GM23338 (cell line): ENCODE data around the gene CAPN9. TPM values are rescaled to one million over a fixed set of nuclear protein-coding genes. Genes with fewer than 3 reads are reported as not detected.

Source experiments
- ATAC-seq: fragments of 200-7000 bp; cut with Tn5 transposase; 3 replicates; pipeline ENCODE4 v1.9.1; 2020
- DNase-seq: peaks from one replicate; pipeline ENCODE4 v3.0.0-alpha.2; 2015; ENCODE audit warnings: low spot score
- H2AFZ ChIP-seq: fragments of 200-600 bp; sonication (generic); 2 replicates; pipeline ENCODE4 v1.8.0; 2016; ENCODE audit warnings: antibody characterized with exemption, mild to moderate bottlenecking, moderate library complexity
- H3F3A ChIP-seq: fragments of 200-600 bp; sonication (generic); replicated peaks from 2 replicates; pipeline ENCODE4 v1.8.0; 2017; ENCODE audit warnings: antibody characterized with exemption, mixed run types, low read depth
- H3K27ac ChIP-seq: fragments of 200-600 bp; sonication (generic); 2 replicates; pipeline ENCODE4 v1.6.1; 2016; ENCODE audit warnings: low read depth
- H3K27me3 ChIP-seq: fragments of 200-600 bp; sonication (generic); 2 replicates; pipeline ENCODE4 v1.8.0; 2016; ENCODE audit warnings: mild to moderate bottlenecking, mixed run types, moderate library complexity; ENCODE audit not compliant: insufficient read depth
- H3K36me3 ChIP-seq: fragments of 200-600 bp; sonication (generic); 2 replicates; pipeline ENCODE4 v1.8.0; 2016; ENCODE audit warnings: mild to moderate bottlenecking; ENCODE audit not compliant: insufficient read depth
- H3K4me1 ChIP-seq: fragments of 200-600 bp; sonication (generic); 2 replicates; pipeline ENCODE4 v1.8.0; 2016; ENCODE audit warnings: mild to moderate bottlenecking, moderate library complexity; ENCODE audit not compliant: insufficient read depth
- H3K4me2 ChIP-seq: fragments of 200-600 bp; sonication (generic); 2 replicates; pipeline ENCODE4 v1.7.1; 2017; ENCODE audit warnings: mixed run types
- H3K4me3 ChIP-seq: fragments of 200-600 bp; sonication (generic); 2 replicates; pipeline ENCODE4 v1.6.1; 2016; ENCODE audit warnings: mixed run types
- H3K79me2 ChIP-seq: fragments of 200-600 bp; sonication (generic); replicated peaks from 2 replicates; pipeline ENCODE4 v1.8.0; 2017; ENCODE audit warnings: mild to moderate bottlenecking; ENCODE audit not compliant: insufficient read depth
- H3K9me2 ChIP-seq: fragments of 200-600 bp; sonication (generic); 2 replicates; pipeline ENCODE4 v1.8.0; 2017; ENCODE audit not compliant: insufficient read depth
- H4K20me1 ChIP-seq: fragments of 200-600 bp; sonication (generic); replicated peaks from 2 replicates; pipeline ENCODE4 v1.8.0; 2017; ENCODE audit warnings: mild to moderate bottlenecking; ENCODE audit not compliant: insufficient read depth
- H3K27ac Mint-ChIP-seq: 2 replicates; pipeline ENCODE4 v1.8.0; 2020; ENCODE audit warnings: inconsistent platforms, mild to moderate bottlenecking, moderate library complexity, mixed read lengths
- H3K27me3 Mint-ChIP-seq: 3 replicates; pipeline ENCODE4 v1.8.0; 2022; ENCODE audit warnings: low read depth, mild to moderate bottlenecking, moderate library complexity, mixed read lengths, inconsistent platforms; ENCODE audit not compliant: insufficient read depth, poor library complexity
- H3K36me3 Mint-ChIP-seq: 3 replicates; pipeline ENCODE4 v1.8.0; 2021; ENCODE audit warnings: low read depth, mild to moderate bottlenecking, inconsistent platforms, moderate library complexity, mixed read lengths
- H3K4me1 Mint-ChIP-seq: 3 replicates; pipeline ENCODE4 v1.8.0; 2020; ENCODE audit warnings: mild to moderate bottlenecking, inconsistent platforms, mixed read lengths
- H3K4me3 Mint-ChIP-seq: 3 replicates; pipeline ENCODE4 v1.8.0; 2021; ENCODE audit warnings: moderate library complexity, mild to moderate bottlenecking, inconsistent platforms, mixed read lengths
- H3K9me3 Mint-ChIP-seq: 3 replicates; pipeline ENCODE4 v1.8.0; 2020; ENCODE audit warnings: moderate library complexity, mild to moderate bottlenecking, inconsistent platforms, mixed read lengths
- CREB1 ChIP-seq: fragments of 250-450 bp; sonication (Bioruptor Pico); IDR thresholded peaks from 2 replicates; pipeline ENCODE4 v1.5.0; 2020; ENCODE audit warnings: low read depth, mild to moderate bottlenecking, moderate library complexity
- ETS1 ChIP-seq: IDR thresholded peaks from 2 replicates; pipeline ENCODE4 v1.6.1; 2016; ENCODE audit warnings: antibody characterized with exemption
- EZH2phosphoT487 ChIP-seq: fragments of 200-600 bp; sonication (generic); IDR thresholded peaks from one replicate; pipeline ENCODE4 v1.8.1; 2018; ENCODE audit warnings: antibody characterized with exemption; ENCODE audit not compliant: unreplicated experiment
- JUNB ChIP-seq: IDR thresholded peaks from one replicate; pipeline ENCODE4 v1.6.1; 2016; ENCODE audit warnings: antibody characterized with exemption; ENCODE audit not compliant: unreplicated experiment
- NANOG ChIP-seq: IDR thresholded peaks from 2 replicates; pipeline ENCODE4 v1.6.1; 2016; ENCODE audit warnings: antibody characterized with exemption, borderline replicate concordance
- POLR2AphosphoS5 ChIP-seq: IDR thresholded peaks from 2 replicates; pipeline ENCODE4 v1.6.1; 2016; ENCODE audit warnings: antibody characterized with exemption, low read depth
- REST ChIP-seq: IDR thresholded peaks from one replicate; pipeline ENCODE4 v1.6.1; 2018; ENCODE audit warnings: antibody characterized with exemption; ENCODE audit not compliant: unreplicated experiment
- STAT1 ChIP-seq: IDR thresholded peaks from one replicate; pipeline ENCODE4 v1.6.1; 2016; ENCODE audit warnings: antibody characterized with exemption; ENCODE audit not compliant: unreplicated experiment
- ZNF114 ChIP-seq: fragments of 250-450 bp; sonication (Bioruptor Pico); IDR thresholded peaks from 2 replicates; pipeline ENCODE4 v1.5.0; 2020; ENCODE audit warnings: mild to moderate bottlenecking, moderate library complexity
- ZNF331 ChIP-seq: fragments of 250-450 bp; sonication (Bioruptor Pico); IDR thresholded peaks from 2 replicates; pipeline ENCODE4 v1.5.0; 2020; ENCODE audit warnings: low read depth, mild to moderate bottlenecking, moderate library complexity
- ZNF462 ChIP-seq: fragments of 250-450 bp; sonication (Bioruptor Pico); IDR thresholded peaks from 2 replicates; pipeline ENCODE4 v1.5.0; 2020; ENCODE audit warnings: mild to moderate bottlenecking, moderate library complexity
- polyA plus RNA-seq: library from polyadenylated mRNA; unstranded; fragments of >200 nt; fragmentation: Nextera tagmentation; extraction: Ambion mirVana; gene quantifications from 2 replicates; pipeline ENCODE4 v1.2.1, GENCODE V29; 2016
- total RNA-seq: library from RNA; depleted of rRNA; stranded (reverse); fragments of >200 nt; shearing (Covaris generic); gene quantifications from 2 replicates; pipeline ENCODE4 v1.2.3, GENCODE V29; 2014

Gene CAPN9
- total and polyA plus RNA-seq, 2 experiments from 2014 or later = 0.07 TPM; not detected in 1

- no peak for TF ChIP-seq NANOG
- Mint-ChIP-seq H3K9me3 (no peaks in the 10 kb centered on the region), H3K27me3 (peaks cover 8% of the 10 kb centered on the region), H3K27ac (no peak overlapping the region), H3K4me1 (peaks cover 2% of the 10 kb centered on the region), H3K4me3 (no peak overlapping the region), H3K36me3 (no peaks in the 10 kb centered on the region)
- DNase-seq = no peak
- H3K79me2 ChIP-seq = no peaks in the 10 kb centered on the region
- no peaks in the 10 kb centered on the region for H3K9me2 ChIP-seq
- no peak overlapping the region for H3K27ac ChIP-seq
- no peak overlapping the region for H2AFZ ChIP-seq
- H3K4me2 ChIP-seq = no peak overlapping the region
- H3F3A ChIP-seq = no peaks in the 10 kb centered on the region
- no peaks in the 10 kb centered on the region for H3K4me1 ChIP-seq
- H3K27me3 ChIP-seq = peaks cover 30% of the 10 kb centered on the region
- no peak for ATAC-seq
- no peak overlapping the region for H3K4me3 ChIP-seq
- H4K20me1 ChIP-seq = no peaks in the 10 kb centered on the region
- no peaks in the 10 kb centered on the region for H3K36me3 ChIP-seq
Observed at GRCh38 chr1:230793463-230793745, 46.2 kb downstream of the CAPN9 start.

- Histone ChIP-seq H3K9me2 (no peaks in the 10 kb centered on the region), H3K27me3 (peaks cover 20% of the 10 kb centered on the region), H3K4me3 (no peak overlapping the region), H3F3A (no peaks in the 10 kb centered on the region), H4K20me1 (no peaks in the 10 kb centered on the region), H3K4me2 (no peak overlapping the region), H3K4me1 (no peaks in the 10 kb centered on the region), H3K36me3 (no peaks in the 10 kb centered on the region), H3K79me2 (no peaks in the 10 kb centered on the region), H3K27ac (no peak overlapping the region), H2AFZ (no peak overlapping the region)
- H3K27me3 Mint-ChIP-seq = no peaks in the 10 kb centered on the region
- H3K9me3 Mint-ChIP-seq = no peaks in the 10 kb centered on the region
- DNase-seq = no peak
- H3K36me3 Mint-ChIP-seq = no peaks in the 10 kb centered on the region
- no peak for ATAC-seq
- H3K27ac Mint-ChIP-seq = no peak overlapping the region
- H3K4me3 Mint-ChIP-seq = no peak overlapping the region
- H3K4me1 Mint-ChIP-seq = peaks cover 3% of the 10 kb centered on the region; the same call in 2 of the 3 replicates
- no peak for TF ChIP-seq STAT1
- no peak for TF ChIP-seq CREB1 (CRISPR knock-in tag)
- TF ChIP-seq ZNF114 = no peak
- TF ChIP-seq JUNB = no peak
- TF ChIP-seq REST = no peak
- TF ChIP-seq POLR2AphosphoS5 = no peak
- no peak for TF ChIP-seq ZNF331 (CRISPR knock-in tag)
- TF ChIP-seq NANOG = no peak
- TF ChIP-seq EZH2phosphoT487 = no peak
- no peak for TF ChIP-seq ETS1
- no peak for TF ChIP-seq ZNF462 (CRISPR knock-in tag)
Observed at GRCh38 chr1:230794431-230794830, 47.2 kb downstream of the CAPN9 start.
